CD4-positive, alpha-beta T cell treated with Interleukin-1 beta for 1 hour (primary cell): Measurements from ENCODE around the gene PLCB1.

ENCODE experiments used
- DNase-seq, 2 donors: peaks; one replicate each; pipeline ENCODE4 v3.0.0-alpha.2; 2020 to 2022

Gene PLCB1

GRCh38 chr20:8306937-8307336 is 174.9 kb downstream of the PLCB1 start:
- no peak for DNase-seq

DNA sequence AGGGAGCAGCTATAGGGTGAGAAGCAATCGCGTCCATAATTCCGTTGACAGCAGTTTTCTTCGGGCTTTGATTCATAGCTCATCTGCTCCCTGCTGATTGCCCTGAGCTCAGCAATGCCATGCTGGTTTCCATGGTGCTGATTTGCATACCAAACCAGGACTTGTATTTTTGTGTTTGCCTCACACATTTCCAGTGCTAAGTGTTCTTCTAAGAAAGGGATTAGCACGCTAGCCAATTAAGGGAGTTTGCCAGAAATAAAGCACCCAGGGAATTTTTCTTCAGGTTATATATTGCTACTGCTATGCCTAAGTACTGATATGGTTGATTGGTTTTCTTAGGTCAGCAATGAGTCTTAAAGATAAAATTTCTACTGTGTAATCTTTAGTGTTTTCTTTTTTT is 177.6 kb downstream of the PLCB1 start:
- no peak for DNase-seq

DNA sequence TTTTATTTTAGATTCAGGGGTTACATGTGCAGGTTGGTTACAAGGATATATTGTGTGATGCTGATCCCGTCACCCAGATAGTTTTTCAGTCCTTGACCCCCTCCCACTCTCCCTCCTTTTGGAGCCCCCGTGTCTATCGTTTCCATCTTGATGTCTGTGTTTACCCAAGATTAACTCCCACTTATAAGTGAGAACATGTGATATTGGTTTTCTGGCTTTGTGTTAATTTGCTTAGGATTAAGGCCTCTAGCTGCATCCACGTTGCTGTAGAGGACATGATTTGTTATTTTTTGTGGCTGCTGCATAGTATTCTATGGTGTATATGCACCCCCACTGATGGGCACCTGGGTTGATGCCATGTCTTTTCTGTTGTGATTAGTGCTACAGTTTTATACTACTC is 178.6 kb downstream of the PLCB1 start:
- DNase-seq = no peak

GRCh38 chr20:8313073-8313472 is 181.0 kb downstream of the PLCB1 start:
- DNase-seq = no peak

DNA sequence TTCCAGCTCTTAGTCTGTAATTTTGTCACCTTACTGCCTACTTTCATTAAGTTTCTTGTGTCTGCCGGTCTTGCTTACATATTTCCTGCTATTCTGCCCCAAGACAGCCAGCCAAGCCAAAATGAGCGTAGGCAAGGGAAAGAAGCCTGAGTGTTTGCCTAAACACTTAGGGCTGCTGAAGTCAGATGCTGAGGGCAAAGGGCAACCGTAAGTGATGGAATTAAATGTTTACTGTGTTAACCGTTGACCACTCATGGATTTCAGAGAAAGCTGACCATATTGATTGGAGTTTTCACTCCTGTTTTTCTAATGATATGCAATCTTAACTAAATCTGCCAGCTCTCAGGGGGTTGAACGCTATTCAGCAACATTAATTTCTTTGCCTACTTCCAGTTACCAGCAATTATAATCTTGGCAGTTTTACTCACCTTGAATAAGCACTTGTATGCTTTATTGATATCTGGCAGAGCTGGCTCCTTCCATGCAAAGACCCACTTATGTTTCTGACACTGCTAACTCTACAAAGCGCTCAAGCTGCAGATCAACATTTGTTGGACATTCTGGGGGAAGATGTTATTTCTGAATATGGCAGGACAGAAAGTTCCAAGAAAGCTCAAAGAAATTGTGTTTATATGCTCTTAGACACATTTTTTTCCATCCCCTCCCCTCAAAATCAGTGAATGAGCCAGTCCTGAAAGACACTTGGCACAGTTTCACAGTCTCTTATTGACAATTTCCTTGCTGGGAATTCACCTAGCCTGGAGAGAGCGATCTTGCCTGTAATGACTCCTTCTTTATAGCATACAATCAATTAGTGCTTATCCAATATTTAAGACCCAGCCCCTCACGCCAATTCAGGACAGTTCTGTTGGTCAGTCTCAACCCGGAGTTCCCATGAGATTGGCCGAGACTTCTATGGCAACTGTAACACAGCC is 183.8 kb downstream of the PLCB1 start:
- no peak for DNase-seq

GRCh38 chr20:8317448-8317847 is 185.4 kb downstream of the PLCB1 start:
- DNase-seq = no peak

- no peak for DNase-seq
Observed at GRCh38 chr20:8318965-8319625, 187.0 kb downstream of the PLCB1 start.

- DNase-seq = no peak
Observed at GRCh38 chr20:8320306-8320705, 188.2 kb downstream of the PLCB1 start.

GRCh38 chr20:8321001-8321400 is 188.9 kb downstream of the PLCB1 start:
- DNase-seq = no peak

- DNase-seq = no peak
Observed at GRCh38 chr20:8322662-8323217, 190.7 kb downstream of the PLCB1 start.

DNA sequence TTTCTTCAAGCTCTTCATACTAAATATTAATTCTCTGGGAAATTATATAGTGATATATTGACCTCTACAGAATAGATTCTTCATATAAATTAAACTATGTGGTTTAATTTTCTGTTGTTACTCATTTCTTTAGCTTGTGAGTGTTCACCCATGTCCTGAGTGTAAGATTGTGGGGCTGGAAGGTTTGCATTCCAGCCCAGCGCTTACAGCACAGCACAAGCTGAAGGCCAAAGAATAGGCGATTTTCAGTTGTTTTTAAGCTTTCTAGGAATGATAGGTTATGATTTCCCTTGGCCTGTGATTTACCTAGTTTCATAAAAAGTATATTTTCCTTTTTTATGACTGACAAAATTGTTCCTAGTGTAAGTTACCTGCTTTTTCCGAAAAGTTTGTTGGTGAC is 194.1 kb downstream of the PLCB1 start:
- DNase-seq = no peak

DNA sequence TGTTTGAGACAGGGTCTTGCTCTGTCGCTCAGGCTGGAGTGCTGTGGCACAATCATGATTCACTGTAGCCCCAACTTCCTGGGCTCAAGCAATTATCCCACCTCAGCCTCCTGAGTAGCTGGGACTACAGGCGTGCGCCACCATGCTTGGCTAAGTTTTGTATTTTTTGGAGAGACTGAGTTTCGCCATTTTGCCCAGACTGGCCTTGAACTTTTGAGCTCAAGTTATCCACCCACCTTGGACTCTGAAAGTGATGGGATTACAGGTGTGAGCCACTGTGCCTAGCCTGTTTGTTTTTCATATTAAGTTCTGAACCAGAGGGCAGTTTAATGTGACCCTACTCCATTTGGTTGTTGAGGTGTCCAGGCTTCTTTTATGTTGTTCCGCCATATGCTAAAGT is 194.8 kb downstream of the PLCB1 start:
- DNase-seq = no peak

GRCh38 chr20:8328189-8328588 is 196.1 kb downstream of the PLCB1 start:
- no peak for DNase-seq

DNA sequence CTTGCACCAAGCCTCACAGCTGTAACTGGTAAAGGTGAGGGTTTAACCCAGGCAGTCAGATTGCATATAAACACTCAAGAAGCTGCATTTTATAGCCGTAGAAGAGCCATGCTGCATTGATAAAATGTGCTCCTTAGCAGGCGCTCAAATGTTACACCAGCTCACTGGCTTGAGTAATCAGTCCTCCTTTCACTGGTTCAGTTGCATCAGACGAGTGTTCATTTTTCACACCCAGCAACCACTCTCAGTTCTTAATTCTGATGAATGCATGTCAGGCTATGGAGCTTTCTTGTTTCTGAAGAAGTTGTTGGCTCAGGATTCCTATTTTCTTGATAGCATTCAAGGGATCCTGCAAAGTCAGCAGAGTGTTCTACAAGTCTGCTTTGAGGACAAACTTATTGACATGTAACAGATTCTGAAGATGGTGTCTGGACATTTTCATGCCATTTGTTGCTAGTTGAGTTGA is 198.3 kb downstream of the PLCB1 start:
- no peak for DNase-seq

DNA sequence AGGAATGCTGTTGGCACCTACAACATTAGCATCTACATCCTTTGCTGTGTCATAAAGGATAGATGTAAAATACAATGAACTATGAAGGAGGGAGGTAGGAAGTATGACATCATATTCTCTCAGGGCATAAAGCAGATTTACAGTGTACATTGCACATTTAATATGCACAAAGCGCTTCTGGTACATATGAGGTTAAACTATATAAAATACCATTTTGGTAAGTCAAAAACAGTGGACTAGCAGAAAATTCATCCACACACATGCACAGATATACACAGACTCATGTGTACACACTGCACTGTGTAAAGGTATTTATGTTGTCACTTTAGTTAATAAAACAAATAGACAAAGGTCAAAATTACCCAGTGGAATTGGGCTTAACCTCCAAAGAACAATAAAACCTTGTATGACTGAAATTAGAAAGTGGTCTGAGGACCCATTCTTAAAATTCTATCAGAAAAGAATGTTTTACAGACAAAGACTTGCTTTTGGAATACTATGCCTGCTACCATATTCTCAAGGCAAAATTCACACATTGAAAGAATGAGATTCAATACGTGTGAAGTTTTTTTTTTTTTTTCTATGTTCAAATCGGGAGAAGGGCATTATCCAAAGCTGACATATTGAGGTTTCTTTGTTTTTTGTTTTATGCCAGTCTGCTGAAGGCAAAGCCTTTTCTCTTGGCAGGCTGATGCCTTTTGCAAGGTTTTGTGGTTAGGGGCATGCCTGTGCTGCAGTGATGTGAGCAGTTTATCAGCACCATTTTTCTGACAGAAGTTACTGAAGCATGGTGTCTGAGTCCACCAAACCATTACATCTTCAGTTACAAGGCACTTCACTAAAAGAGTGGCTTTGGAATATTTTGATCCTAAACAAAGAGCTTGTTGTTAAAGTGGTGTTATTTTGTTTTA is 199.0 kb downstream of the PLCB1 start:
- no peak for DNase-seq

DNA sequence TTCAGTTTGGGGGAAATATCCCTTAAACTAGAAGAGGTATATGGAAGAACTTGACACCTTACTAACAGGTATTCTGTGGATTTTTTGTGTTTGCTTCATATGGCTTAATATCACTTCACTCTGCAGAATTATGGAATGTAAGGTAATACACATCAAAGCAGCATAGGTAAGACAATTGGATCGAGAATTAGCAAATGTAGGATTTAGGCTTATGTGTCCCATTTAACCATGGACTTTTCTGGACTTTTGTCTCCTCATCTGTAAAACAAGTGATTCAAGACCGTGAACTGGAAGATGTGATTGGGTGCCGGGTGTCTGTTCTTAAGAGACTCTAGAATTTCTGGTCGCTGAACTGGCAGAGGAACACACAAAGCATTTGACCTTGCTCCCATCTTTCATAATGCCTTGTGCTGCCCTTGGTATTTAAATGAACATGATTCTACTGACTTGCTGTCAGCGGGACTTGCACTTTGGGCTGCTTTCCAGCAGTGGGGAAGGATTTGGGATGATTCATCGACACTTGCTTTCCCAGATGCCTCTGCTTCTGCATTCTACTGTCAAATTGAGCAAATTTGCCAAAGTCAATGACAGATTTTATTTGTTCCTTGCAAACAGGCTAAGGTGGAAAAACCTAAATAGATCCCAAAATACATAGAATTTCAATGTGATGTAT is 199.8 kb downstream of the PLCB1 start:
- peak in 1 of 2 donors; percentile 1 for DNase-seq

- DNase-seq = no peak
Observed at GRCh38 chr20:8334641-8335040, 202.6 kb downstream of the PLCB1 start.

DNA sequence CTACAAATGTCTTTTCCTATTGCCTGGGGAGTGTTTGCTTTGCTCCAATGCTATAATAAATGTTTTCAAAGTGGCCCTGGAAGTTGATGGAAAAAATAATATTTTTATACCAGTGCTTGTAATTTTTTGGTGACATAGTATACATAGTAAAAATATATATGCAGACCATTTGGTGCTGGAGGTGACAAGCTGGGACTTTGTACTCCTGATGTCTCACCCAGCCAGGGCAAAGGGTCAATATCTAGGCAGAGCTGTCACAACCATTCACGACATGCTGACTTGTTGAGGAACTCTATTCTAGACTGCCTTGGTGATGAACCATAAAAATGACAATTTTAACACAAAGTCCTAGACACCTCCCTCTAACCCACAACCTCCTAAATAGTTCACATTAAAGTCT is 203.0 kb downstream of the PLCB1 start:
- no peak for DNase-seq

DNA sequence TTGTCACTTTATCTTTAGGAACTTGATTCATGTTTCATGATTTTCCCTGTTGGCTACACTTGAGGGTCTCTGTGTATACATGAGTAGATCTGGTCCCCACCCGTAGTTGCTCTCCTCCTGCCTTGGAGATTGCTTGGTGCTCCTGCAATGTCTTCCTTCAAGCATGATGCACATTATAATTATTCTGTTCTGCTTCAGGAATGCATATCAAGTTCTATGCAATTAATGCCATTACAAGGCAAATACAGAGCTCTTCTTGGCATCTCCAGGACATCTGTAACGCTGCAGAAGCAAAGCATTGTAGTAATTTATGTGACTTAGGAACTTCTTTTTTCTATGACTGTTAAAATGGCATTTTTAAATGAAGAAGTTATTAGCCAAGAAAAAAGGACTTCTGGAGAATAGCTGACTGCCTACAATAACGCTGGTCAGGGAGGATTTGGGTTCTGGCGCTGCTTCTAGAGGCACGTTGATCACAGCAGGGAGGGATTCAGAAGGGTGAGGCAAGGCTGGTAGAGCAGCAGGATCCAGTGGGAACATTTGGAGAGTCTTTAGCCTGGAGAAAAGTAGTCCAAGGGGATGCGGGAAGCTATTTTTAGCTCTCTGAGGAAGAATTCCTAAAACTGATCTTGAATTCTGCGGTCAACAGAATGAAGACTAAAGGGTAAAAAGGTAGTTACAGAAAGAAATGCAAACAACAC is 203.6 kb downstream of the PLCB1 start:
- DNase-seq = no peak

DNA sequence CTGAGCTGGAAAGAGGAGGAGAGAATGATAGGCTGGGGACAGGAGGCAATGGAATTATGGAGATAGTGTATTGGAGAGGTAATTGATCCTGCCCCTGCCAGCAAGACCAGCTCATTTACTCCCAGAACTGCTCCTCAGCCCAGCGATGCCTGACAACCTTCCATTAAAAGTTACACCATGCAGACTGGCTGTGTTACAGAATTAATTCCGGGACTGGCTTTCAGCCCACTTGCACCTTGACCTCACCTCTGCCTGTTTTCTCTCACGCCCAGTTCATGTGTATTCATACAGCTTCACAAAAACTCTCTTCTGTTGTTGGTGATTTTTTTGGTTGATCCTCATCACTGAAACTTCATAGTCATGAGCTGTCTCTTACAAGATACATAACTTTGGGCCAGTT is 207.3 kb downstream of the PLCB1 start:
- no peak for DNase-seq

- DNase-seq = no peak
Observed at GRCh38 chr20:8342391-8342790, 210.3 kb downstream of the PLCB1 start.

GRCh38 chr20:8344106-8344505 is 212.0 kb downstream of the PLCB1 start:
- DNase-seq = no peak
